GM19238 (cell line): Measurements from ENCODE around the gene CHI3L2.

ENCODE experiments used
- DNase-seq: peaks from one replicate; pipeline ENCODE4 v3.0.0; 2011; ENCODE audit warnings: low spot score; ENCODE audit not compliant: insufficient read length

The CHI3L2 gene, protein sequence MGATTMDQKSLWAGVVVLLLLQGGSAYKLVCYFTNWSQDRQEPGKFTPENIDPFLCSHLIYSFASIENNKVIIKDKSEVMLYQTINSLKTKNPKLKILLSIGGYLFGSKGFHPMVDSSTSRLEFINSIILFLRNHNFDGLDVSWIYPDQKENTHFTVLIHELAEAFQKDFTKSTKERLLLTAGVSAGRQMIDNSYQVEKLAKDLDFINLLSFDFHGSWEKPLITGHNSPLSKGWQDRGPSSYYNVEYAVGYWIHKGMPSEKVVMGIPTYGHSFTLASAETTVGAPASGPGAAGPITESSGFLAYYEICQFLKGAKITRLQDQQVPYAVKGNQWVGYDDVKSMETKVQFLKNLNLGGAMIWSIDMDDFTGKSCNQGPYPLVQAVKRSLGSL

DNA sequence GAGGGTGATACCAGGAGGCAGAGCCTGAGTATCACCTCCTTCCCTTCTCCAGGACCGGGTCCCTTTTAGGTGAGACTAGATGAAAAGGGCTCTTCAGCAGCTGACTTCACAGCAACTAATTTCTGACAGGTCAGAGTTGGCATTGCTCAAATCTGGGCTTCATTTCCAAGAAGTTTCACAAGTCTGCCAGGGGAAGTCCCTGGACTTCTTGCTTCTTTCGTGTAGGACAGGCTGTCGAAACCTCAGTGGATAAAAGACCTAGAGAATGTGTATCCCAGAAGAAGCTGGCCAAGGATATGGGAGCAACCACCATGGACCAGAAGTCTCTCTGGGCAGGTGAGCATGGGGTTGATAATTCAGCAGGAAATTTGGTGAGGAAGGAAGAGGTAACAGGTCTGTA lies at the start of gene CHI3L2:
Gene CHI3L2, plus strand, starts transcription at position 280 of the 400 bp plus-strand sequence. Its CDS starts 17 bp downstream, at position 297.
- DNase-seq = no peak

GRCh38 chr1:111179968-111180533 lies 47.5 kb upstream of the CHI3L2 start:
- no peak for DNase-seq

- no peak for DNase-seq
Observed at GRCh38 chr1:111182052-111182451, 45.5 kb upstream of the CHI3L2 start.

DNA sequence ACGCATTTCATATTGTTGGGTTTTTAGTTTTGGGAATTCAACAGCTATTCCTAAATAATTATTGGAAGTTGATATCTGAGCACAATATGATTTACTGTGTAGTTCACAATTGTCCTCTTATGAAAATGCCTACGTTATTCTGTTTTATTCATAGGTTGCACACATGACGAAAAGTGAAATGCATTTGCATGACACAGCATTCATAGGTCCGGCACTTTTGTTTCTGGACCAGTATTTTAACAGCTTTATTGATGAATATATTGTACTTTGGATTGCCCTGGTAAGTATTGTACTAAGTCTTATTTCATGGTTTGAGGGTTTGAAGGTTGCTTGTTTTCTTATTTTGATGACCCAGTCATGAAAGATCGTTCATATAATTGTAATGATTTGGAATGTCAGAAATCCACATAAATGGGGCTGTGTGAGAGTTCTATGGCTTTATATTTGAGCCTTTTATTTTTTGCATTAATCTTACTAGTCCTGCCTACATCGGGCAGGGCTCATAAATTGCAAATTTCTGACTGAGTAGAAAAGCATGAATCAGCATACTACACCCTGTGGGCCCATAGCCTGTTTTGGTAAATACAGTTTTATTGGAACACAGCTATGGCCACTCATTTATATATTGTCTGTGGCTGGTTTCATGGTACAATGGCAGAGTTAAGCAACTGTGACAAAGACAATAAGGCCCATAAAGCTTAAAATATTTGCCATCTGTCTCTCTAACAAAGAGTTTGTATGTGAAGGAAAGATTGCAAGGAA lies 44.0 kb upstream of the CHI3L2 start:
- no peak for DNase-seq

GRCh38 chr1:111184663-111185062 lies 42.9 kb upstream of the CHI3L2 start:
- no peak for DNase-seq

- no peak for DNase-seq
Observed at GRCh38 chr1:111190931-111191451, 36.5 kb upstream of the CHI3L2 start.

DNA sequence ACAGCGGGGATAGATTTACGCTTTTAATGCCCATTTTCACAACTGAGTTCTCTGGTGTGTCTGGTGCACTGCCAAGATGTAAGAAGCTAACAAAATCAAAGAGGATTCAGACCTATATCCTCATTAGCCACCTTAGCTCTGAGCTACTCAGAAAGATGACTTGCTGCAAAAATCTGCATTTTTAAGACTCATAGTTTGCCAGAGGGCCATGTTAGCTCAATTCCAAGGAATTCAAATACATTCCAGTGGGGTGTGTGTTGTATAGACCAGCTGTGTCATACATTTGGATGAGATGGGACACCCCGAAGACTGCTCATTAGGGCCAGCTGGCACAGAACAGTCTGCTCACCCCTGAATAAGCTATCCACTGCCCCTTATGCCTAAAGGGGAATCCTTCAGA lies 36.0 kb upstream of the CHI3L2 start:
- no peak for DNase-seq

GRCh38 chr1:111192074-111192473 lies 35.4 kb upstream of the CHI3L2 start:
- no peak for DNase-seq

GRCh38 chr1:111192658-111193519 lies 34.6 kb upstream of the CHI3L2 start:
- DNase-seq = no peak

DNA sequence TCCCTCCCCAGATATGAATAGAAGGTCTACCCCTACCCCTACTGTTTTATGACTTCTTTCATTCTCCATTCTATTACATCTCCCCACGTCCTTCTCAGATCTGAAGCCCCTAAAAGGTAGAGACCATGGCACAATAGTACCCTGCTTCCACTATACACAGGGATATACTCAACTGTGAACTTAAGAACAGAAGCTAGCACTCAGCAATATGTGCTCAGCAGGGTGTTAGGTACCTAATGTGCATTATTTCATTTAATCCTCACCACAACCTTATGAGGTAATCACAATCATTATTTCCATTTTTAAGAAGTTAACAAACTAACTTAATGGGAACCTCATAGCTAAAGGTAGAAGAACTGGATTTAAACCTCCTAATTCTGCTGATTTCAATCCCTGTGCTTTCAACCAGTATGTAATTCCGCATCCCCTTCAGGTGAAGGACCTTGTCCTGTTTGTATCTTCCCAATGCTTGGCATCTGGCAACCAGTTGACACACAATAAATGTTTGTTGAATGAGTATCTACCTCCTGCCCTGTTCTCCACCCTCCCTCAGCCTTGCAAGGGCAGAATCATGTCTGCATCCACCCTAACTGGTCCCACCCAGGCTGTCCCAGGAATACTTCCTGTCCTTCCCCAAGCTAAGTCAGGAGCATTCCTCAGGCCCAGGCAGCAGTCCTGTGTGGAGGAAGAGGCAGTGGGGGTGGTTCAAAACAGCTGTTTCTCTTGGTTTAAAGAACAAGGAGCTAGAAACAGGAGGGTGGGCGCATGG lies 33.6 kb upstream of the CHI3L2 start:
- DNase-seq = no peak

DNA sequence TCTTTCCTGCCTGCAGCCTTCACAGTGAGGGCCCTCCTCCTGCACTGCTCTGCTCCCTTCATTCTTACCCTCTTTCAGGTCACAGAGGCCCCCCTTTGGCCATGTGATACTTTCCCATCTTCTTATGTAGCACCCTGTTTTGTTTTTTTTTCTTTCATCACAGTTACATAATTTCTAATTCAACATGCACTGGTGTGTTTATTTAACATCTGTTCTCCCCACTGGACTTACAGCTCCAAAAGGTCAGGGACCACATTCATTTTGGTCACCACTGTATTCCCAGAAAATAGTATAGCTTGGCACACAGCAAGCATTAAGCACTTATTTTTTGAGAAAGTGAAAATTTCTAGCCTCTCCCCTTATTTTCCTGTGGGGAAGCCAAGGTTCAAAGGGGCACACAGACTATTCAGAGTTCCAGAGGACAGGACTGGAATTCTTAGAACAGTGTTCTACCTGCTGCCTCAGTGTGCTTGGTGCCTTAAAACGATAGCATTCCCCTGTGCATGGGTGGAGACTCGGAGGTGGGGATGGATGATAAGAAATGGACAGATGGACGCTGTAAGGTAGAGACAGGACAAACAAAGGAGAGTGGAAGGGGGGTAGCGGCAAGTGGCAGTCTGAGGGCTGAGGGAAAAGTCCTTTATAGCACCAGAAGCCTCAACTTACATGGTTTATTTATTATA lies 32.4 kb upstream of the CHI3L2 start:
- DNase-seq = no peak

DNA sequence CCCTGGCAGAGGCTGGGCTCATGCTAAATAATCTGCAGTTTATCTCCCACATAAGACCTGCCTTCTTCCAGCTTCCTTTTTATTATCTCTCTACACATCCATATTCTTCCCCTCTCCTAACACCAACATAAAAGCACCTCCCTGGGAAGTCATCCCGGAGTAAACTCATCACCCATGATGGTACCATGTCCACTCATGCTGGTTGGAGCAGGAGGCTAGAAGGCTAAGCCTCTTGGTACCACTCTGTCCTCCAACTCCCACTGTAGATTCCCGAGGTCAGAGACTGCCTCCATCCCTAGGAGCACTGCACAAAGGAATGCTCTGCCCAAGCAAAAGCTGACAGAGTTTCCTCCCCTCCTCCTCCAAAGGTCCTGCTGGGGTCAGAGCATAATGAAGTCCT lies 31.3 kb upstream of the CHI3L2 start:
- no peak for DNase-seq

DNA sequence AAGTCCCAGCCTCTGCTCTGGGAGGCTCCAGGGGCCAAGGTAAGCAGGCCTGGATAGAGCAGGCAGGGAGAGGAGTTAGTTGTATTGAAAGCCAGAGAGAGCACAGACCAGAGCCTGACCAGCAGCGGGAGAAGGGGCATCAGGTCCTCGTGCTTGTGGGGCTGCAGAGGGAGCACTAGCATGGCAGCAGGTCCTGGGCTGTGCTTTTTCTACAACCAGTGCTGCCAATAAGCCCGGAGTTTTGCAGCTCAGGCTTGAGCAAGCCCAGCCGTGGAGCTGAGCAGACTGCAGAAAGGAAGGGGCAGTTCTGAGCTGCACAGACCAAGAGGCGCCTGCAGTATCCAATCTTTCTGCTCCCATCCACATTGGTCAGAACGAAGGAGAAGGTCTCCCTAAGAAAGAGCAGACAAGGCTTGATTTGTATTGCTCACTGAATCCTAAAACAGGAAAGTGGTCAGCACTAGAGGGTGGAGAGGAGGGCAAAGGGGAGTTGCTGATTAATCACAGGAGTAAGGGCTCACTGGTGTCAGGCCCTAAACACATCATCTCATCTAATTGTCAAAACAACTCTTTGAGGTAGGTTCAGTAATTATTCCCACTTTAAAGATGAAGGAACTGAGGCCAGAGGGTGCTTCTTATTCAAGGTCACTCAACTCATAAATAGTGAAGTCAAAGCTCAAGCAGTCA lies 29.8 kb upstream of the CHI3L2 start:
- DNase-seq = no peak

GRCh38 chr1:111198836-111199235 lies 28.7 kb upstream of the CHI3L2 start:
- DNase-seq = no peak

- no peak for DNase-seq
Observed at GRCh38 chr1:111199329-111199728, 28.2 kb upstream of the CHI3L2 start.

DNA sequence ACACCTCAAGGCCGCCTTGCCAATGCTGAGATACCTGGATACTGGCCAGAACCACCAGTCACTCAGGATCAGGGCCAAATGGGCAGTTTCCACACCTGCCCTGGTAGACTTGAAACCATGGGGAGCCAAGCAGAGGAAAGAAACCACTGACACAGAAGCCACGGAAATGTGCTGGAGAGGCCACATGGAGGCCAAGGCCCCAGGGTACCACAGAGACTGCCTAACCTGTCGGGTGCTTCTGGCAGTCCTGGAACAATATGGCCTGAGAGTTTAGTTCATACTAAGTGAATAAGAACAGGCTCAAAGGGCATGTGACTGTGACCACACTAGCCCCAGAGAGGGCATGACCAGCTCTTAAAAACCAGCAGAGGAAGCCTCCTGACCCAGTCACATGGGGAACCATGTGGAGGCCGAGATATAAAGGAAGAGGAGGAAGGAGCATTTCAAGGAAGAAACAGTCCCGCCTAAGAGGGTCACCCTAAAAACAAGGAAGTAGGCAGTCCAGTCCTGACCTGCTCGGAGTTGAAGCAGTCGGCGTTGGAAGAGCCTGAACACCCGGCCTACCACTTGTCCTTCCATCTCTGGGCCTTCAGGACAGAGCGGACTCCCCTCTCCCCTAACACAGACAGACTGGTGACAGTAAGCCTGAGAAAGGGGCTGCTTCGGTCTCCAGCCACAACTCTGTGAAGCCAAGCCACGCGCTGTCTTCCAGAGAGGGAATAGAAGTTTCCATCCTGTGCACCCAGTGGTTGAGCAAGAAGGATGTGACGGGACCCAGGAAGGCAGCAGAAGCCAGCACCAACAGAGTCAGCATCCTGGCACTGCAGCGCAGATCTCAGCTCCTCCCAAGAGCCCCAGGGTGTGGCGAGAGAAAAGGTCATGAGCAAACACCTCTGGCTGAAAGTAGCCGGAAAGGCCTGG lies 27.4 kb upstream of the CHI3L2 start, which contains the start of gene DENND2D:
Gene DENND2D, minus strand, starts transcription at position 766 of the 921 bp plus-strand sequence. Its CDS starts 187 bp downstream, at position 579.
- no peak for DNase-seq

GRCh38 chr1:111200802-111201161 lies 26.7 kb upstream of the CHI3L2 start:
- DNase-seq = no peak
